Ishikawa (cell line): ENCODE measurements around the gene RAVER2.

Source experiments
- CREB1 ChIP-seq: IDR thresholded peaks from 2 replicates; pipeline ENCODE4 v1.6.1; 2012; ENCODE audit warnings: low read depth
- EP300 ChIP-seq: IDR thresholded peaks from 2 replicates; pipeline ENCODE4 v1.6.1; 2012; ENCODE audit warnings: borderline replicate concordance
- NFIC ChIP-seq: IDR thresholded peaks from 2 replicates; pipeline ENCODE4 v1.6.1; 2012
- RAD21 ChIP-seq: IDR thresholded peaks from 2 replicates; pipeline ENCODE4 v1.6.1; 2012; ENCODE audit warnings: low read depth
- TAF1 ChIP-seq: IDR thresholded peaks from 2 replicates; pipeline ENCODE4 v1.6.1; 2012; ENCODE audit warnings: low read depth, mild to moderate bottlenecking

- TF ChIP-seq EP300 (no peak), RAD21 (no peak), CREB1 (no peak), TAF1 (no peak), NFIC (no peak)
Observed at GRCh38 chr1:64836802-64837201, 91.9 kb downstream of the RAVER2 start.
